Parietal lobe (tissue), 2 donors: ENCODE results near the gene FRMD3. TPM values are rescaled to one million over a fixed set of nuclear protein-coding genes. Genes with fewer than 3 reads are reported as not detected.

Source experiments
- small RNA-seq: library from RNA; depleted of rRNA; stranded (forward); fragments of <200 nt; gene quantifications from one replicate; pipeline ENCODE3, GENCODE V24; 2014; ENCODE audit warnings: low replicate concordance
- total RNA-seq: library from RNA; depleted of rRNA; stranded (reverse); fragments of >200 nt; gene quantifications from one replicate; pipeline ENCODE4 v1.2.3, GENCODE V29; 2014

Gene FRMD3
- total RNA-seq, result 38.2 TPM

DNA sequence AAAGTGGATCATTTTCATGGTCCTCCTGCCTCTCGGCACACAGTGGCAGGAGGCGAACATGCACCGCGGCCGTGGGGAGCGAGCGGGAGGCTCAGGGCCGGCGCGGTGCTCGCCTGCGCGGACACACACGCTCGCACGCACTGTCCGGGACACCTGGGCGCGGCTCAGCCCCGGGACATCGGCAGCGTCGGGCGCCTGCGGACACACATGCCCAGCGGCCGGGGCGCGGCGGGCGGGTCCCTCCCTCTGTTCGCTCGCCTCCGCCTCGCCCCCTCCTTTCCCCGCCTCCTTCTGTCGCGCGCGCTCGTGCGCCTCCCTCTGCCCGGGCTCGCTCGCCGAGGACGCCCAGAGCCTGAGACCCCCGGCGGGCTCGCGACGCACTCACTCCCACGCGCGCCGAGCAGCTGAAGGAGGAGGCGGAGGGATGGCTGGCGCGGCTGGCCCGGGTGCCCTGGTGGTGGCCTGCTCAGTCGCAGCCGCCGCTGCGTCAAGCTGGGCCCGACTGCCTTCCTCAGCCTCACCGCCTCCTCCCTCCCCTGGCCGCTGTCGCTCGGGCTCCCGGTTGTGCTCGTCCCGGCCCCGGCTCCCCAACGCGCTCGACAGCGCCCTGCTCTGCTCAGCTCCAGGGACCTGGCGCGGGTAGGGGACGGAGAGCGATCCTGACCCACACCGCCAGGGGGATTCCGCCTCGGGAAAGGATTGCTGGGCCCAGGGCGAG, at the start of gene FRMD3:
Gene FRMD3 (minus strand): TSS at position 230 of the 718 bp plus-strand sequence. CDS start 170 bp downstream, at position 60.

Small RNA genes lying within 50 kb of the gene (small RNA-seq; reads per million reads assigned to genes)
- gene AL137847.3, result not detected
- gene RN7SKP242, result not detected
- not detected for gene RNU4-29P

Other genes starting within 250 kb of the FRMD3 start
- gene IDNK, start 84.7 kb upstream of the FRMD3 start, total RNA-seq, result 5.3 TPM
- 211 TPM for gene UBQLN1, start 169.6 kb upstream of the FRMD3 start, total RNA-seq